Iris pigment epithelial cell (primary cell): ENCODE results near the gene XRCC4.
"Not testable (repeated sequence)": the region's sequence is repeated elsewhere in the genome, so short reads cannot be mapped to it uniquely, and the experiment has no call there.

Source experiments
- DNase-seq: peaks from one replicate; pipeline ENCODE4 v3.0.0-alpha.2; 2011; ENCODE audit warnings: low read depth

Gene XRCC4

GRCh38 chr5:83076742-83077661 lies at the start of gene XRCC4, which contains the start of gene TMEM167A:
XRCC4 (plus strand) TSS chr5:83077547; CDS start chr5:83104920, 27,373 bp downstream.
TMEM167A (minus strand) TSS chr5:83077394; CDS start chr5:83077323, 71 bp downstream.
- DNase-seq = peak; percentile 100

- peak; percentile 68 for DNase-seq
Observed at GRCh38 chr5:83029912-83030311, 47.4 kb upstream of the XRCC4 start.

- DNase-seq = no peak
Observed at GRCh38 chr5:83031381-83031780, 46.0 kb upstream of the XRCC4 start.

- DNase-seq = no peak
Observed at GRCh38 chr5:83034036-83034435, 43.3 kb upstream of the XRCC4 start.

- no peak for DNase-seq
Observed at GRCh38 chr5:83034528-83035207, 42.7 kb upstream of the XRCC4 start.

GRCh38 chr5:83035373-83036100 lies 41.8 kb upstream of the XRCC4 start:
- no peak for DNase-seq

GRCh38 chr5:83036991-83037575 lies 40.3 kb upstream of the XRCC4 start:
- DNase-seq = no peak

- no peak for DNase-seq
Observed at GRCh38 chr5:83038924-83039323, 38.4 kb upstream of the XRCC4 start.

- no peak for DNase-seq
Observed at GRCh38 chr5:83042507-83042906, 34.8 kb upstream of the XRCC4 start.

GRCh38 chr5:83044926-83045325 lies 32.4 kb upstream of the XRCC4 start:
- no peak for DNase-seq

GRCh38 chr5:83048277-83048676 lies 29.1 kb upstream of the XRCC4 start:
- DNase-seq = peak; percentile 34

GRCh38 chr5:83048811-83049210 lies 28.5 kb upstream of the XRCC4 start:
- DNase-seq = no peak

- DNase-seq = no peak
Observed at GRCh38 chr5:83049370-83049885, 27.9 kb upstream of the XRCC4 start.

GRCh38 chr5:83050723-83051340 lies 26.5 kb upstream of the XRCC4 start:
- DNase-seq = no peak

- DNase-seq = no peak
Observed at GRCh38 chr5:83055166-83055565, 22.2 kb upstream of the XRCC4 start.

- DNase-seq = no peak
Observed at GRCh38 chr5:83058726-83059125, 18.6 kb upstream of the XRCC4 start.

GRCh38 chr5:83059341-83059740 lies 18.0 kb upstream of the XRCC4 start:
- no peak for DNase-seq

GRCh38 chr5:83066548-83067110 lies 10.7 kb upstream of the XRCC4 start:
- no peak for DNase-seq

- DNase-seq = not testable (repeated sequence)
Observed at GRCh38 chr5:83067377-83067776, 10.0 kb upstream of the XRCC4 start.

GRCh38 chr5:83069096-83069799 lies 8.1 kb upstream of the XRCC4 start:
- DNase-seq = peak; percentile 33
